Central memory CD4-positive, alpha-beta T cell (primary cell): ENCODE data around the gene SF3B4.

Source experiments
- DNase-seq: peaks from one replicate; pipeline ENCODE4 v3.0.0; 2022

Gene SF3B4

GRCh38 chr1:149932474-149932873 lies 4.9 kb upstream of the SF3B4 start:
- DNase-seq = no peak

- DNase-seq = no peak
These were observed 3.7 kb upstream of the SF3B4 start for GRCh38 chr1:149931212-149931790.

GRCh38 chr1:149929856-149930255 lies 2.3 kb upstream of the SF3B4 start:
- DNase-seq = no peak

GRCh38 chr1:149928401-149928724 lies 760 bp upstream of the SF3B4 start:
- DNase-seq = no peak

GRCh38 chr1:149927056-149927562 lies 494 bp downstream of the SF3B4 start:
- DNase-seq = no peak

GRCh38 chr1:149926296-149926695 lies 1.3 kb downstream of the SF3B4 start:
- no peak for DNase-seq

GRCh38 chr1:149925751-149926150 lies 1.9 kb downstream of the SF3B4 start:
- DNase-seq = no peak

GRCh38 chr1:149925345-149925744 lies 2.3 kb downstream of the SF3B4 start:
- no peak for DNase-seq

GRCh38 chr1:149923626-149924025 lies 4.0 kb downstream of the SF3B4 start:
- no peak for DNase-seq

- DNase-seq = peak; percentile 19
These were observed 9.9 kb downstream of the SF3B4 start, which contains the start of gene SV2A for GRCh38 chr1:149917571-149918144. Gene SV2A (minus strand): TSS chr1:149917844. CDS start chr1:149913840, 4,004 bp downstream.

GRCh38 chr1:149916898-149917252 lies 10.7 kb downstream of the SF3B4 start:
- DNase-seq = no peak

GRCh38 chr1:149916193-149916897 lies 11.3 kb downstream of the SF3B4 start:
- DNase-seq = no peak

GRCh38 chr1:149915429-149916192 lies 12.0 kb downstream of the SF3B4 start:
- no peak for DNase-seq

- DNase-seq = no peak
These were observed 13.1 kb downstream of the SF3B4 start for GRCh38 chr1:149914545-149914944.

GRCh38 chr1:149906570-149907075 lies 21.0 kb downstream of the SF3B4 start:
- no peak for DNase-seq

- no peak for DNase-seq
These were observed 23.6 kb downstream of the SF3B4 start for GRCh38 chr1:149903836-149904491.

- DNase-seq = peak; percentile 75
These were observed 27.9 kb downstream of the SF3B4 start, which contains the start of gene BOLA1 for GRCh38 chr1:149899460-149900284. Gene BOLA1 (plus strand): TSS chr1:149899568. CDS start chr1:149900060, 492 bp downstream.

GRCh38 chr1:149896575-149896974 lies 31.0 kb downstream of the SF3B4 start:
- no peak for DNase-seq

GRCh38 chr1:149888999-149889289 lies 38.7 kb downstream of the SF3B4 start:
- DNase-seq = no peak

GRCh38 chr1:149888247-149888998 lies 39.2 kb downstream of the SF3B4 start:
- no peak for DNase-seq
